GM19240 (cell line): ENCODE measurements around the gene AHRR.

Source experiments
- DNase-seq: peaks from one replicate; pipeline ENCODE4 v3.0.0; 2011; ENCODE audit warnings: low spot score; ENCODE audit not compliant: insufficient read length

The AHRR gene

GRCh38 chr5:457195-457961 is 135.9 kb downstream of the AHRR start:
- DNase-seq: no peak

GRCh38 chr5:458547-459353 is 137.2 kb downstream of the AHRR start:
- no peak for DNase-seq

DNA sequence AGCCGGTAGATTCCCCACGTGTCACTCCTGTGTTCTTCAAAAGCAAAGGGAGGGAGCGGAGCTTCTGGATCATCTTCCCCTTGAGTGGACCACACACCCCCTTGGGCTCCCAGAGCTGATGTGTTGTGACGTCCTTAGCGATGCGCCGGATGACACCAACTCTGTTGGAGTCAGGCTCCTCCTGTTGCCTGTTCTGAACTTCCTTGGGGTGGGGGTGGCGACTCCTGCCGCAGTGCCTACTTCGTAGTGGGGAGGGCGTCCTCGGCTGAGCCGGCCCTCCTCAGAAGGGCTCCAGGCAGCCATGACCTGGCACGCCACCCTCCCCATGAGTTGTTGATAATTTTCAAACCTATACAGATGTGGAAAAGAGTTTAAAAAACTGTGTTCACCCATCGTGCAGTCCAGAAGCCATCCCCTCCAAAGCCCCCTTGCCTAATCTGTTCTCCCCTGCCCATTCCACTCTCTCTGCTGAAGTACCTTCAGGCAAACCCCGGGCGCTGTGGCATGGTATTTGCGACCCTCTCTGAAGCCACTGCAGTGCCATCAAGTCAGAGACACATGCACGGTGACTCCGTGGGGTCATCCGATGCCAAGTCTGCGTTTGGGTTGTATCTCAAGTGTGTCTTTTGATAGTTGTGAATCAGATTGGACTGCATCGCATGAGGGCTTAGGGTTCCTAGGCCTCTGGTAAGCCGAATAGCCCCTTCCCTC is 138.2 kb downstream of the AHRR start:
- DNase-seq: no peak

- DNase-seq: no peak
Measured at GRCh38 chr5:460273-460625, 138.7 kb downstream of the AHRR start.

DNA sequence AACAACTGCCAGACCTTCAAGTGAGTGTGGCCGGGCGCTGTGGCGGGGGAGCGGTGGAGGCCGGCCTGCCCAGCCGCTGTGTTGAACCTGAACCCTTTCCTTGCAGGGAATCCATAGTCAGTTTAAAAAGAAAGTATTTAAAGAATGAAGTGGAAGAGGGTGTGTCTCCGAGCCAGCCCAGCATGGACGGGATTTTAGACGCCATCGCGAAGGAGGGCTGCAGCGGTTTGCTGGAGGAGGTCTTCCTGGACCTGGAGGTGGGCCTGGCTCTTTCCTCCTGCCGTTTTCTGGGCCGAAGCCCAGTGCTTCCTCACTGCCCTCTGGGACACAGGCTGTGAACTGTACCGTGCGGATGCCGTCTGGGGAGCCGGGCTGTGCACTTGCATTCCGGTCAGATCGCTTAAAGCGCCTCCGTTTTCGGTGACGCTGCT is 140.6 kb downstream of the AHRR start:
- DNase-seq: no peak

- DNase-seq: no peak
Measured at GRCh38 chr5:463301-463700, 141.8 kb downstream of the AHRR start.

GRCh38 chr5:463952-464351 is 142.4 kb downstream of the AHRR start:
- no peak for DNase-seq

- DNase-seq: no peak
Measured at GRCh38 chr5:464446-464842, 142.9 kb downstream of the AHRR start.

DNA sequence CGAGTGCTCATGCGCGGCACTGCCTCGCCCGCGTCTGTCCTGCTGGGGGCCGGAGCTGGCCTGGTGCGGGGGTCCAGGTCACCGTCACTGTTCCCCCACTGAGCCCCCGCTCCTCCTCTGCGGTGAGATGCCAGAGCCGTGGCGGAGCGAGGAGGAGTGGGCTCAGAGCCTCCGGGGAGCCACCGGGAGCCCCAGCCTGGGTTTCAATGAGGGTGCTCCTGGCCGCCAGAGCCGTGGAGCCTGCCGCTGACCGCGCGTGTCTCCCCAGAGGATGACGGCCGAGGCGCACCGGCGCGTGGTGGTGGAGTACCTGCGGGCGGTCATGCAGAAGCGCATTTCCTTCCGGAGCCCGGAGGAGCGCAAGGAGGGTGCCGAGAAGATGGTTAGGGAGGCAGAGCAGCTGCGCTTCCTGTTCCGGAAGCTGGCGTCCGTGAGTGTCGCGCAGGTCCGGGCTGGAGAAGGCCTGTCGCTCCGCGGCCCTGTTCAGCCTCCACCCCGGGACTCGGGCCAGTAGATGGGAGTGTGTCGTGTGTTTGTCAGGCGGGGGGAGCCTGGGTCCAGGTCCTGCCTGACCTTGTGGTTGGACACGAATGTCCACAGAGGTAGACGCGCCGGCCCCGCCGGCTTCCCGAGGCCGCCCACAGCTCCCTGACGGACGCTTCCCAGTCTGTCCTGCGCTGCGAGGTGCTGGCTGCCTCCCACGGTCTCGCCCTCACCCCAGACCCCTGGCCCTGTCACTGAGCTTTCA is 143.5 kb downstream of the AHRR start:
- no peak for DNase-seq

- DNase-seq: no peak
Measured at GRCh38 chr5:465591-466403, 144.3 kb downstream of the AHRR start.

- no peak for DNase-seq
Measured at GRCh38 chr5:466661-467310, 145.3 kb downstream of the AHRR start.

- no peak for DNase-seq
Measured at GRCh38 chr5:468401-468800, 146.9 kb downstream of the AHRR start.

GRCh38 chr5:469752-470483 is 148.4 kb downstream of the AHRR start:
- no peak for DNase-seq

GRCh38 chr5:470961-471749 is 149.6 kb downstream of the AHRR start:
- no peak for DNase-seq

DNA sequence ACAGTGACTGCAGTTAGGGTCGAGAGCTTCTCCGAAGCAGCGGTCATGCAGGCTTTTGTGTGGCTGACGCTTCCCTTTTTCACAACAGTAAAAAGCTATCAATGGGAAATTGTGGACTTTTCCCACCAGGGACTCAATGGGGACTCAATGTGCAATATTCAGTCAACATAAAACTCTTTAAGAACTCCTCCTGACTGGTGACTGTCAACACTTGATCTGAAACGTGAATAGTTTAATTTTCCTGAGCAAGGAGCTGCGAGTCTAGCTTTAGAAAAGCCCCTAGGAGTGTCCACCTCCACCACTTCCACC is 150.2 kb downstream of the AHRR start:
- DNase-seq: no peak

GRCh38 chr5:472076-472655 is 150.7 kb downstream of the AHRR start:
- DNase-seq: no peak

DNA sequence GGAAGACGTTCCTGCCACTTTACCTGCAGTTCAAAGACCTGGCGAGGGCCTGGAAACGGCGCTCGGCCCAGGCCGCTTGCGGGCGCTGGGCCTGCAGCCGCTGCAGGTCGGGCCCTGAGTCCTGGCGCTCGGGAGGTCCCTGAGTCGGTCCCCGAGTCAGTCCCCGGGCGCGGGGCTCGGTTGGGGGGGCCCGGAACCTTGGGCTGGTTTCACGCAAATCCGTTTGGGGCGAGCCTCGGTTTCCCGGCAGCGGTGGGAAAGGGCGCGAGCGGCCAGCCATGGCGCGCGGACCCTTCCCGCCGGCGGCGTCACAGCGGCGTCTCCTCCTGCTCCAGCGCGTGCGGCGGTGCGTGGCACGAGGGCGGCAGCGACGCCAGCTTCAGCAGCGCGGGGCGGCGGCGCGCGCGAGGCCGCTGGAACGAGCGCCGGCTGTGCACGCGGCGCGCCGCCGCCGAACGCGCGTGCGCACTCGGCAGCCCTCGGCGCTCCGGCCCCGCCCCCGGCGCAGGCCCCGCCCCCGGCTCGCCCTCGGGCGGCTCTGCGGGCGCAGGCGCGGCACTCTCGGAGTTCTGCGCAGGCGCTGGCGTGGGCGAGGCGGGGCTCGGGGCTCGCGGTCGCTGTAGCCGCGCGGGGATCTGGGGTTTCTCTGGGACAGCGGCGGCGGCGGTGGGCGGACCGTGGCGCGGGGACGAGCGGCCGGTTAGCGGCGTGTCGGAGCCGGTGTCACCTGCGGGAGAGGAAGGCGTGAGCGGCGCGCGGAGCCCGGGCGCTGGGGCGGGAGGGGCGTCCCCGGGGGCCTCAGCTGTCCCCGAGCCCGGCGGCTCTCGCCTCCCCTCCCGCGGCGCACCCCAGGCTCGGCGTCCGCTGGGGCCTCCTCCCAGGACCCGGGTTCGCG is 151.4 kb downstream of the AHRR start:
- DNase-seq: peak; percentile 98
